Endothelial cell of umbilical vein (primary cell): Measurements from ENCODE around the gene PRTN3. TPM values are rescaled to one million over a fixed set of nuclear protein-coding genes. Genes with fewer than 3 reads are reported as not detected.

Source experiments
- BruUV-seq: library from RNA; stranded (reverse); fragments of 400-500 nt; replicated peaks from 2 replicates; lab custom pipeline; 2021; lab: Mats Ljungman, UMichigan
- CTCF ChIA-PET: fragments of 300-600, 350-600 bp; sonication (Branson Sonifier 250); formaldehyde crosslinking; loops from one replicate; lab custom pipeline; 2021; ENCODE audit warnings: antibody characterized with exemption, inconsistent platforms; lab: Charles Lee
- POLR2A ChIA-PET: fragments of 300-600, 350-600 bp; sonication (Branson Sonifier 250); formaldehyde crosslinking; loops from one replicate; lab custom pipeline; 2021; ENCODE audit warnings: antibody characterized with exemption, inconsistent platforms; lab: Charles Lee
- DNase-seq: peaks from one replicate; pipeline ENCODE4 v3.0.0-alpha.2; 2011; ENCODE audit warnings: low read depth, low spot score
- FAIRE-seq: peaks from 2 replicates; lab custom pipeline; 2011; peaks lifted over from hg19 to GRCh38; lab: Jason Lieb, UNC
- H2AFZ ChIP-seq: 2 replicates; pipeline ENCODE4 v1.6.0; 2012; ENCODE audit warnings: low read depth, low read length, control low read depth, inconsistent platforms
- H3K27ac ChIP-seq: 2 replicates; pipeline ENCODE4 v1.5.1; 2011; ENCODE audit warnings: low read depth, mild to moderate bottlenecking, control low read depth, low read length, moderate library complexity; ENCODE audit not compliant: insufficient read depth
- H3K27me3 ChIP-seq, 2 experiments: 2 replicates each; pipeline versions ENCODE4 v1.6.0 to v1.6.1; 2011; ENCODE audit warnings: low read length in 2 of 2, mixed read lengths in 1 of 2; ENCODE audit not compliant: control insufficient read depth in 2 of 2, insufficient read depth in 2 of 2
- H3K36me3 ChIP-seq, 2 experiments: 2 replicates in 1 of 2; 3 replicates in 1 of 2; pipeline ENCODE4 v1.5.1; 2011; ENCODE audit warnings: low read length in 2 of 2, mild to moderate bottlenecking in 1 of 2, moderate library complexity in 1 of 2; ENCODE audit not compliant: control insufficient read depth in 2 of 2, insufficient read depth in 2 of 2; ENCODE audit errors: extremely low read depth in 1 of 2
- H3K4me1 ChIP-seq: 3 replicates; pipeline ENCODE4 v1.5.1; 2011; ENCODE audit warnings: mild to moderate bottlenecking, low read length; ENCODE audit not compliant: control insufficient read depth, insufficient read depth; ENCODE audit errors: extremely low read depth
- H3K4me2 ChIP-seq: 2 replicates; pipeline ENCODE4 v1.6.1; 2011; ENCODE audit warnings: low read length, control low read depth, mixed read lengths; ENCODE audit not compliant: insufficient read depth
- H3K4me3 ChIP-seq, 3 experiments: fragments of 200-600 bp in 1 of 3; sonication (generic), shearing (Covaris generic) in 1 of 3; replicated peaks in 1 of 3; 2 replicates each; pipeline ENCODE4 v1.5.1; 2011 to 2016; ENCODE audit warnings: control low read depth in 3 of 3, low read length in 3 of 3, mild to moderate bottlenecking in 2 of 3, inconsistent platforms in 1 of 3, low read depth in 1 of 3, moderate library complexity in 1 of 3; ENCODE audit not compliant: insufficient read depth in 1 of 3
- H3K79me2 ChIP-seq: 2 replicates; pipeline ENCODE4 v1.6.0; 2012; ENCODE audit warnings: low read length, inconsistent platforms; ENCODE audit not compliant: control insufficient read depth, insufficient read depth
- H3K9ac ChIP-seq: replicated peaks from 2 replicates; pipeline ENCODE3; 2011; ENCODE audit warnings: low read length, control low read depth; ENCODE audit not compliant: insufficient read depth; ENCODE audit errors: extremely low read depth
- H3K9me1 ChIP-seq: replicated peaks from 3 replicates; pipeline ENCODE4 v1.6.0; 2011; ENCODE audit warnings: mild to moderate bottlenecking, low read length; ENCODE audit not compliant: control insufficient read depth, insufficient read depth; ENCODE audit errors: extremely low read depth
- H3K9me3 ChIP-seq: replicated peaks from 2 replicates; pipeline ENCODE4 v1.5.1; 2012; ENCODE audit warnings: low read length, inconsistent platforms; ENCODE audit not compliant: control insufficient read depth, insufficient read depth
- H4K20me1 ChIP-seq: replicated peaks from 2 replicates; pipeline ENCODE3; 2011; ENCODE audit warnings: mild to moderate bottlenecking, low read length; ENCODE audit not compliant: control insufficient read depth, insufficient read depth; ENCODE audit errors: extremely low read depth
- CTCF ChIP-seq, 2 donors: IDR thresholded peaks; 1 replicate in 1 of 2; 2 replicates in 1 of 2; pipeline ENCODE4 v1.5.1; 2011; ENCODE audit warnings: low read length in 2 of 2, mild to moderate bottlenecking in 2 of 2, moderate library complexity in 2 of 2, control low read depth in 1 of 2, inconsistent platforms in 1 of 2, low read depth in 1 of 2; ENCODE audit not compliant: insufficient read depth in 1 of 2; ENCODE audit errors: extremely low read depth in 1 of 2
- EZH2 ChIP-seq: IDR thresholded peaks from 2 replicates; pipeline ENCODE4 v1.6.1; 2012; ENCODE audit warnings: borderline replicate concordance, low read depth, mild to moderate bottlenecking, moderate library complexity, low read length, inconsistent platforms; ENCODE audit not compliant: severe bottlenecking
- FOS ChIP-seq: IDR thresholded peaks from 2 replicates; pipeline ENCODE4 v1.6.1; 2011; ENCODE audit warnings: mild to moderate bottlenecking, low read length, moderate library complexity, borderline replicate concordance; ENCODE audit not compliant: insufficient read depth
- GATA2 ChIP-seq: IDR thresholded peaks from 2 replicates; pipeline ENCODE4 v1.7.0; 2011; ENCODE audit warnings: low read depth, mild to moderate bottlenecking, moderate library complexity, mixed read lengths, low read length; ENCODE audit not compliant: insufficient read length, insufficient read depth
- JUN ChIP-seq: IDR thresholded peaks from 2 replicates; pipeline ENCODE4 v1.6.1; 2011; ENCODE audit warnings: borderline replicate concordance, low read depth; ENCODE audit not compliant: insufficient read length, insufficient read depth
- MAX ChIP-seq: IDR thresholded peaks from 2 replicates; pipeline ENCODE4 v1.6.1; 2011; ENCODE audit not compliant: insufficient read depth, insufficient read length
- MYC ChIP-seq: IDR thresholded peaks from one replicate; pipeline ENCODE4 v1.6.1; 2011; ENCODE audit warnings: mild to moderate bottlenecking, low read depth, low read length
- POLR2A ChIP-seq: IDR thresholded peaks from 2 replicates; pipeline ENCODE4 v1.6.1; 2012; ENCODE audit warnings: low read depth, mild to moderate bottlenecking, control low read depth, low read length
- POLR2AphosphoS5 ChIP-seq: IDR thresholded peaks from 2 replicates; pipeline ENCODE4 v1.6.1; 2012; ENCODE audit warnings: low read depth, mild to moderate bottlenecking, control low read depth, low read length, moderate library complexity; ENCODE audit not compliant: insufficient read depth
- dilution Hi-C: fragments of 300-500 bp; cut with MboI; formaldehyde crosslinking; loops from one replicate; pipeline ENCODE4 v1.15.0; 2019; ENCODE audit warnings: low sequenced_read_pairs; ENCODE audit not compliant: extremely low pct_ligation_motif_present
- intact Hi-C: fragments of 100-400 bp; cut with micrococcal nuclease; formaldehyde crosslinking; loops from one replicate; pipeline ENCODE4 v1.10.0; 2022
- polyA plus RNA-seq, 4 experiments: library from polyadenylated mRNA; depleted of rRNA in 3 of 4; stranded (reverse) in 3 of 4; unstranded in 1 of 4; fragments of >200 nt; gene quantifications; 2 replicates each; pipeline versions ENCODE4 v1.2.1 to v1.2.3, GENCODE V29; 2011 to 2012; ENCODE audit warnings: missing spikeins in 1 of 4
- total RNA-seq: library from RNA; stranded (reverse); gene quantifications from 2 replicates; pipeline ENCODE4 v1.2.3, GENCODE V29; 2021

Gene PRTN3
- total and polyA plus RNA-seq, 2 donors (not counting 3 experiments of a cell fraction or from before 2014, with no cell fraction given): not detected

- dilution Hi-C loops (no loop called here), intact Hi-C loops (no loop called here)
- Histone ChIP-seq H3K4me3 (no peak overlapping the region), H3K9me1 (no peaks in the 10 kb centered on the region), H3K4me1 (no peaks in the 10 kb centered on the region), H3K36me3 (no peaks in the 10 kb centered on the region), H3K4me2 (no peak overlapping the region), H3K27ac (no peak overlapping the region), H3K79me2 (no peaks in the 10 kb centered on the region), H2AFZ (no peak overlapping the region), H3K9ac (no peak overlapping the region), H3K9me3 (no peaks in the 10 kb centered on the region), H4K20me1 (no peaks in the 10 kb centered on the region), H3K27me3 (peaks cover 0 to 2% of the 10 kb centered on the region in 2 experiments)
- FAIRE-seq (no peak), DNase-seq (no peak)
- TF ChIP-seq MYC (no peak), EZH2 (no peak), POLR2AphosphoS5 (no peak), POLR2A (no peak), GATA2 (no peak), FOS (no peak), JUN (no peak), MAX (no peak), CTCF (IDR thresholded peaks at IDR 0.05; ENCODE audit: extremely low read depth in 1 of 2, insufficient read depth in 1 of 2, low read depth in 1 of 2, low read length in 2 of 2) (no peak)
- no TSS peak for BruUV-seq
- ChIA-PET POLR2A (no interaction called here), CTCF (no interaction called here)
Measured at GRCh38 chr19:861141-861755, 20.4 kb downstream of the PRTN3 start.
